HG03520 (cell line): ENCODE measurements around the gene TIMM10.
A peak's percentile ranks its signal among the peaks of the same experiment; 100 is the strongest.

Source experiments
- ATAC-seq: cut with Tn5 transposase; IDR thresholded peaks from one replicate; pipeline ENCODE4 v1.9.1; 2021; ENCODE audit warnings: mild to moderate bottlenecking, moderate library complexity; ENCODE audit not compliant: unreplicated experiment

The TIMM10 gene

DNA sequence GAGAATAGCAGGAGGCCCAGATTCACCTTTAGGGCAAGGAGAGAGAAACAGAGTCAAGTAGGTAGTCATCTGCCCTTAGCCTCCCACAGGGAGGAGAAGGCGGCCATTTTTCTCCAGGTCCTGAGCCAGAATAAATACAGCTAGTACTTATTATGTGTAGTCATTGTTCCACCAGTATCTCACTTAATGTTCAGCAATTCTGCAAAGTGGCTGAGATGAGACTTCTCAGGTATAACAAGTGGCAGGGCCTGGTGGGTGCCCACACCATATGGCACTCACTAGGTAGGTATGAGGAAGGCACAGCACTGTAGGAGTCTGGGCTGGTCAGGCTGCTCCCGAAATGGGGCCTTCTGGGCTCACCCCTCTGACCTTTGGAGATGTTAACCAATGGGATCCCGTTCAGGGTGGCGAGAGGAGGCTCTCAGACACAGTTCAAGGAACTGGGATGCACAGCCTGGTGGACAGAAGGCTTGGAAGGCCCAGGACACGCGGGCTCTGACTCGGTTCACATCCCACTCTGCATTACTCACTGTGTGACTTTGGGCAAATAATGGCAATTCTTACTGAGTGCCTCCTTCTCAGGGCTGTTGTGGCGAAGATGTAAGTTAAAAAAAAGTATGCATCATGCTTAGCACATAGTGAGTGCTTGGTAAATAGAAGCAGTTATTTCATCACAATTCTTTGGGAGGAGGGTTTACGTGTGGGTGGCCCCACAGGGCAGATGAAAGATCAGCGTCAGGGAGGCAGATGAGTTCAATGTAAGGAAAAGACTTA lies 45.1 kb downstream of the TIMM10 start:
- ATAC-seq = no peak

DNA sequence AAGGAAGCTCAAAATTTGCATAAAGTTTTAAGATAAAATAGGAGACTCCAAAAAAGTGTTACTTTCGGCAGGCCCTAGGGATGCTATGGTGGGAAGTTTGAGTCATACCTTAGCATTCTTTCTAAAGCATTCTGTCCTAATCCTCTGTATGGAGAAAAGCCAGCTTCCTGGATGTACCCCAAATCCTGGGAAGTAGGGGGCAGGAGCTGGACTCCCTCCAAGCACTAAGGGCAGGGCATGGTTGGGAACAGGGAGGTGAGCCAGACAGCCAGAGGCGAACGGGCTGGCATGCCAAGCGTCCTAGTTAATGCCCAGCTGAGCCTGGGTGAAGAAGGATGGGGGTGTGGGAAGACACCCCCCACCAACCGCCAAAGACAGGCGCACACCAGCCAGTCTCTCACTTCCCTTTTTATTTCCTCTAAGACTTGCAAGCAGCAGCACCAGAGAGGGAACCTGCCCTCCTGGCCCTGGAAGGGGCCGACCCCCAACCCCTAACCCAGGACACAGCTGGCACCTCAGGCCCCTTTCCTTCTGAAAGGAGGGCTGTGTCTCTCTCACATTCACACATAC lies 46.3 kb downstream of the TIMM10 start:
- ATAC-seq = peak; percentile 36

DNA sequence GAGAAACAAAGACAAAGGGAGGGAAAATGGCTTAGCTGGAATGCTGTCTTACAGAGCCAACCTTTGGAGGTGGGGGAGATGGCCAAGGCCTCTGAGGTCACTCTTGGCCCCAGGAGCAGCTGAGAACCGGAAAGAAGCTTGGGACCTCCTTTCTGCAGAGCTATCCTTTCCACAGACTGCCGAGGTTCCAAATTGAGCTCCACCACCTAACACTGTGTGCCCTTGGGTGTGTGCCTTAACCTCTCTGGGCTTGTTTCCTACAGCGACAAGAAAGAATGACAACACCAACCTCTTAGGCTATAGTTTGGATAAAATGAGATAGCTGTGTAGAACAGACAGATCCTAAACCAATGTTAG lies 47.0 kb downstream of the TIMM10 start:
- ATAC-seq = no peak

DNA sequence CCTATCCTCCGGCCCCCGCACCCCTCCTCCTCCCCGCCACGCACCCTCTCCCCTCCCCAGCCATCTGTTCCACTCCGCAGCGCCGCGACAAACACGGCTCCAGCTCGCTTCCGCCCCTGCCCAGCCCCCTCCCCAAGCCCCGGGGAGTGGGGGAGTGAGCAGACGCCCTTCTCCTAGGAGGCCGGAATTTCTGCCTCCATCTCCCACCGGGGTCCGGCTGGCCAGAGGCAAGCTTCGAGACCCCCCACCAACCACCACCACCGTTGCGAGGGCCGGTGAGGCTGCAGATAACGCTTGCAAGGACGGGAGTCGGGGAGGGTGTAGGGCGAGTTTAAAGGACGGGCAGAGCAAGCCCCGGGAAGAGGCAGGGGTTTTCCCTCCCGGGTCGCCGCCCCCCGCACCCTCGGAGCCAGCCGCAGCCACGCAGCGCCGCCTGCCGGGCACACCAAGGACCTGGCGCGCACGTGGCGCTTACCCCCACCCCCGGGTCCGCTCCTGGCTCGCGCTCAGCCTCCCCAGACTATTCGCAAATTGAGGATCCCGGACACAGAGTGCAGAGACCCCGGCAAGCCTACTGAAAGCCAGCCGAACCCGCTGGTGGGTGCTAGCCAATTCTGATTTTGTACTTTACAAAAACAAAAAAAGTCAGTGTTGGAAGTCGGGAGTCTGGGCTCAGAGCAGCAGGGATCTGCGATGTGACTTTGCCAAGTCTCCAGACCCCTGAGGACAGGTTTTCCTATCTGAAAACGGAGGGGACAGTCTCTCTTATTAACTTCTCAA lies 47.6 kb downstream of the TIMM10 start:
- ATAC-seq = no peak

DNA sequence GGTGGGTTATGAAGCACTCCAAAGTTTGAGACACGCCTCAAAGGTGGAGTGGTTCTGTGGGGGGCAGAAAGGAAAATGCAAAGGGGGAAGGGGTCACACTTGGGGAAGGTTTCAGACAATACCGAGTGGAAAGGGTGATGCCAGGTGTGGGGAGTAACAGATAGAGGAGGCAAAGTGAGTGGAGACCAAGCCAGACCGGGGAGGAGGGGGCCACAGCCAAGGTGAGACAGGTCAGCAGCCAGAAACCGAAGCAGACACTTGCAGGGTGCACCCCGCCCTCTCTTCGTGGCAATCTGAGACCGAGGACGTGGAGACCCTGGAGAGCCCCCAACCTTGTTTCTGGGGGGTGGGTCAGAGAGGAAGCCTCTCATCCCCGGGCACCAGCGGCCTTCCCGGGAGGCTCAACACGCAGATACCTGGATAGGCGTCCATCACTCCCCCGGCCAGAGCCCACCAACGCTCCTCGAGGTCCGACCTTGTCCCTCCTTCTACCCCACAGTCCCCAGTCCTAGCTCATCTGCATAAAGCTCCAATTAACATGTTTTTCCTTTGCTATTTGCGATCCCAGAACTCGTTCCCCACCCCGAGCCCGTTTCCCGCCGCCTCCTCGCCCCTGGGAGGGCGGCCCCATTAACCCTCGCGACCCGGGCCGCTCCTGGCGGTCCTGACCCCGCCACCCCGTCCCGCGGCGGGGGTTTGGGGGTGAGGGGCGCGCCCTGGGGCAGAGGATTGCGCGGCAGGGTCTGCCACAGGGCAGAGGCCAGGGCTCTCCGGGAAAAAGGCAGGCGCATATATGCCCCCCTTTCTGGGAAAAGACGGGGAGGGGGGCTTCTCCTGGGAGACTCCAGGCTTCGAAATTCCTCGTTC lies 48.4 kb downstream of the TIMM10 start:
- no peak for ATAC-seq

DNA sequence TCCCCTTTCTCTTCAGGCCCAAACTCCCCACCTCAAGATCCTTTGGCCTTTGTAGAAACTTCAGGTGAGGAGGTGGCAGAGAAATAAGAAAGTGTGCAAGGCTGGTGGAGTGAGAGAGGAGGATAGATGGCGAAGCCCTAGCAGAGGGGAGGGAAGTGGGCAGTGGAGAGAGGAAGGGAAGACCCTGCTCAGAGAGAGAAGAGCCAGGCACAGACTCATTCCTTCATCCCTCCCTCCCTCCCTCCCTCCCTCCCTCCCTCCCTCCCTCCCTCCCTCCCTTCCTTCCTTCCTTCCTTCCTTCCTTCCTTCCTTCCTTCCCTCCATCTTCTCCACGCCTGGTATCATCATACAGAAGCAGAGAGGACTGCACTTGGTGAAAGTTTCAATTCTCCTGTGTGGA lies 49.2 kb downstream of the TIMM10 start:
- no peak for ATAC-seq

DNA sequence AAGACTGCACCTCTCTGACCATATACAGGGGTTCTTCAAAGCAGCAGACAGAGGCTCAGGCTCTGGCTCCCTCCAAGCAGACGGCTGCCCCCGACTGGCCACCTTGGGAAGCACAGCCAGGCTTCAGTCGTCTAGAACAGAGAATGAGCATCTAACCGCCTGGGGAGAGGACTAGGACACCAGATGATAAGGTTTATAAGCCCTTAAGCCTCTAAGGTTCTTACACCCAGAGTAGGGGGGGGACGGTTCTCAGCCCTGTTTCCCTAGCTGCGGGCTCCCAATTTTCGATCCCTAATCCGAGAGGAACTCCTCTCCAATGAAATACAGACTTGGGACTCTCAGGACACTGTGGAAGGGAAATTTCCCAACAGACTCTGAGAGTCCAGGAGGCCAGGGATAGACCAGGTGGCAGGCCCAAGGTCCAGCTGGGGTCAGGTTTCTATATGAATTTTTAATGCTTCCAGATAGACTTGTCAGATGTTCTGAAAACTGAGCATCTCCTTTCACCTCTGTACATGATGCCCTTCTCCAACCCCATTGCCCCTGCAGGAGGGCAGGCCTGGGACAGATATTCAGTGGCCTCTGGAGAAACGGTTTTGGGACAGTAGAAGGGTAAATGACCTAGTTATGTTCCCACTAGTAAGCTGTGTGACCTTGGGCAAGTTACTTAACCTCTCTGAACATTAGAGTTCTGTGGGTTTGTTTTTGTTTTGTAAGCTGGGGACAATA lies 50.0 kb downstream of the TIMM10 start:
- peak; percentile 45 for ATAC-seq

DNA sequence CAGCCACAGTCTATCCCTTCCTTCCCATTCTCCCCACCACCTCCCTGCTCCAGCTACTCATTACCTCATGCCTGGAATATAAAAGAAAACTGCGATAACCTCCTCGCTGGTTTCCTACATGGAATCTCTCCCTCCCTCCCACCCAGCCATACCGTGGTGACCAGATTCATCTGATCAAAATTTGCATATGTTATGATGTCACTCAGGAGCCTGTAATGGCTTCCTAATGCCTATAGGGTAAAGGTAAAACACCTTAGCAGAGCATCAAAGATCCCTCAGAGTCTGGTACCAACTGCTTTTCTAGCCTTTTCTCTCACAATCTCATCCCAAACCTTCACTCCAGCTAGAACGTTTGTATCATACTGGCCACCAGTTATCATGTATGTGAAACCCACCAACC lies 50.6 kb downstream of the TIMM10 start:
- ATAC-seq = no peak

DNA sequence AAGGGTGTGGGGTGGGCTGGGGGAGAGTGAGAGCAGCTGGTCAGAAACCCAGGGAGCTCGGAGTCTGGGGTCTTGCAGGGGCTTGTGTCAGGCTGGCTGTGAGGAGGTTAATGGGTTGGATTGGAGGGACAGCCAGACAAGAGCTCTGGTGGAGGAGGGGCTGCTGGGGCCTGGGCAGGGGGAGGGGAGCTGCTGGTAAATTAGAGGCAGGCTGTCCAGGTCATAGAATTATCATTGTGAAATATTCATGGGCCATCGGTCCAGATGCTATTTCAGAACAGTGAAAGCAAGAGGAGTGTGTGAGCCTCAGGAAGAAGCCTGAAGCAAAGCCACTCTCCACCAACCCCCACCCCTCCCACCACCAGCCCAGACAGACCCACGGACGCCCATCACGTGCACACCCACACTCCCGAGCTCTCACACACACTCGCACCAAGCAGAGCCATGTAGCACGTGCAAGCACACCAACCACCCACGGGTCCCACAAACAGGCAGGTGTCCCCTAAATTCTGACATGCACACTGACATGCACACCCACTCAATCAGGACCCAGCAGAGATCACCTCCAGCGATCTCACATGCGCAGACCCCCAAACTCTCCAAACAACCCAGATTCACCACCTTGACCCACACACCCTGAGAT lies 51.4 kb downstream of the TIMM10 start:
- ATAC-seq = no peak
